Measurements from ENCODE around the gene ZNF516.

GRCh38 chr18:76446321-76447257 lies 48.5 kb downstream of the ZNF516 start:
- TF ChIP-seq, protein P1, sequence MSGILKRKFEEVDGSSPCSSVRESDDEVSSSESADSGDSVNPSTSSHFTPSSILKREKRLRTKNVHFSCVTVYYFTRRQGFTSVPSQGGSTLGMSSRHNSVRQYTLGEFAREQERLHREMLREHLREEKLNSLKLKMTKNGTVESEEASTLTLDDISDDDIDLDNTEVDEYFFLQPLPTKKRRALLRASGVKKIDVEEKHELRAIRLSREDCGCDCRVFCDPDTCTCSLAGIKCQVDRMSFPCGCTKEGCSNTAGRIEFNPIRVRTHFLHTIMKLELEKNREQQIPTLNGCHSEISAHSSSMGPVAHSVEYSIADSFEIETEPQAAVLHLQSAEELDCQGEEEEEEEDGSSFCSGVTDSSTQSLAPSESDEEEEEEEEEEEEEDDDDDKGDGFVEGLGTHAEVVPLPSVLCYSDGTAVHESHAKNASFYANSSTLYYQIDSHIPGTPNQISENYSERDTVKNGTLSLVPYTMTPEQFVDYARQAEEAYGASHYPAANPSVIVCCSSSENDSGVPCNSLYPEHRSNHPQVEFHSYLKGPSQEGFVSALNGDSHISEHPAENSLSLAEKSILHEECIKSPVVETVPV (CRISPR knock-in tag; IDR thresholded peaks at IDR 0.05) = no peak
- TF ChIP-seq CSDC2 (CRISPR knock-in tag; IDR thresholded peaks at IDR 0.05) (no peak), ZFP30 (CRISPR knock-in tag; IDR thresholded peaks at IDR 0.05) (no peak), ZNF565 (CRISPR knock-in tag; conservative IDR thresholded peaks at IDR 0.05; ENCODE audit: low read depth) (no peak), ZNF70 (CRISPR knock-in tag; IDR thresholded peaks at IDR 0.05) (no peak)
